Myometrial cell (primary cell): ENCODE data around the gene POMP. TPM values are rescaled to one million over a fixed set of nuclear protein-coding genes. Genes with fewer than 3 reads are reported as not detected.

ENCODE experiments used
- total RNA-seq: library from RNA; depleted of rRNA; stranded (reverse); fragments of >200 nt; gene quantifications from 2 replicates; pipeline ENCODE4 v1.2.3, GENCODE V29; 2015

The POMP gene, protein sequence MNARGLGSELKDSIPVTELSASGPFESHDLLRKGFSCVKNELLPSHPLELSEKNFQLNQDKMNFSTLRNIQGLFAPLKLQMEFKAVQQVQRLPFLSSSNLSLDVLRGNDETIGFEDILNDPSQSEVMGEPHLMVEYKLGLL
- total RNA-seq, result 119 and 180 TPM in 2 replicates

DNA sequence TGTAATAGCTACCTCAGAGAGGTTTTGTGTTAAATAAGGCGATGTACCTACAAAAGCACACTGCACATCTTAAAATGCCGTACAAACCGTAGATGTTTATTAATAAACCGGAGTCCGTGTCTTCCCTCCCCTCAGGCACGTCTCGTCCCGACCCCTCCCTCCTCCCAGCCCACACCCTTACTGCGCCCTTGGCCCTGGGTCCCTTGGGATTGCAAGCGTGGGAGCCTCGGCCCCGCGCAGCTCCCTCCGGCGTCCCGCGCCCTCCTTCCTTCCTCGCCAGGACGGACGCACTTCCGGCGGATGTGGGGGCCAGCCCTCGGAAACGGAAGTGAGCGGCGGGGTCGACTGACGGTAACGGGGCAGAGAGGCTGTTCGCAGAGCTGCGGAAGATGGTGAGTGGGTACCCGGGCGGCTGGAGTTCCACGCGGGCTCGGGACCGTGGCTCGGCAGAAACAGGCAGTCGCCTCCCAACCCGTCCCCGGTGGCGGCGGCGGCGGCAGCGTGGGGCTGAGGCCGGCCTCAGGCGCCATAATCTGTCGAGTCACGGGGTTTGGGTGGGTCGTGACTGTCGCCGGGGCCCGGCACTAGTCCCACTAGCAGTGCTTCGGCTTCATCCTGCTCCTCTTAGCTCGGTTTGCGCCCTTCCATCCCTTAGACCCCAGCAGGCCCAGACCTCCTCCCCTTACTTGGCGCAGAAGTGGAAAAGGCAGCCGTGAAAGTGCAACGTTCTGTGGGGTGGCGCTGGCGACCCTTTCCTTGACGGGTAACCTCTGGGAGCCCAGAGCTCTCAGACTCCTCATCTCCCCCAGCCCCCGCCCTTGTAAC lies at the start of gene POMP:
Gene POMP (plus strand): TSS at position 335 of the 825 bp plus-strand sequence. CDS start 55 bp downstream, at position 390.

DNA sequence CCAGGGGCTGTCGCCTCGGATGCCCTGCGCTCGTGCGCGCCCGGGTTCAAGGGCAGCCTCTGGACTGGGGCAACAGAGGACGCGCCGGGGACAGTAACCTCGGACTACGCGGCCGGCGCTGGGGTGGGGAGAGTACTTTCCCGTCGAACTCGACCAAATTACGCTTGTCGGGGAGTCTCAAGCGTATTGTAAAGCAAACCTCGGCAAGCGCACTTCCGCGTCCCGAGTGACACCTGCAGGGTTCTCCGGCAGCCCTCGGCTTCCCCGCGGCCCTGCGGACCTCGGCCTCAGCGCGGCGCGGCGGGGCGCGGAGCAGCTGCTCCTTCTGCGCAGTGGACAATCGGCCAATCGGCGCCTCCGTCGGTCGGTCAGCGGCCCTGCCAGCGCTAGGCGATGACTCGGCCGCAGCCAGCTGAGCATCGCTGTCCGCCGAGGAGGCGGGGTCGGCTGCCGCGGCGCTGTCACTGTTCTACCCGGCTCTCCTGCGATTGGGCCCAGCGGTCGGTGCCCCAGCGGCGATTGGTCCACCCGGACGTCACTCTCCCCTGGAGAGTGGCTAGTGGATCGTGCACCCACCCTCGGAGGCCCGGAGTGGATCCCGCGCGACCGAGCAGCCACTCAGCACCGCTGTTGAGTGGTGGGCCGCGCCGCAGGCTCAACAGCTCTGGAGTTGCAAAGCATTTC lies 59.8 kb downstream of the POMP start, which contains the start of gene SLC46A3:
Gene SLC46A3 (minus strand): TSS at position 428 of the 684 bp plus-strand sequence. CDS start 972 bp downstream, outside the sequence.

Other genes starting within 250 kb of the POMP start
- 5.2 and 9.4 TPM in 2 replicates for gene FLT1, start 164.0 kb upstream of the POMP start, total RNA-seq
- gene SLC46A3, start 59.8 kb downstream of the POMP start, total RNA-seq, result 1.2 and 1.9 TPM in 2 replicates
- gene MTUS2, start 161.2 kb downstream of the POMP start, total RNA-seq, result not detected in 2 replicates